NK-92 (cell line): ENCODE results near the gene ETFRF1.

Experiments
- DNase-seq: peaks from one replicate; lab custom pipeline; 2025; ENCODE audit not compliant: unreplicated experiment; lab: John Stamatoyannopoulos, UW

The ETFRF1 gene, protein sequence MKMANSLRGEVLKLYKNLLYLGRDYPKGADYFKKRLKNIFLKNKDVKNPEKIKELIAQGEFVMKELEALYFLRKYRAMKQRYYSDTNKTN

DNA sequence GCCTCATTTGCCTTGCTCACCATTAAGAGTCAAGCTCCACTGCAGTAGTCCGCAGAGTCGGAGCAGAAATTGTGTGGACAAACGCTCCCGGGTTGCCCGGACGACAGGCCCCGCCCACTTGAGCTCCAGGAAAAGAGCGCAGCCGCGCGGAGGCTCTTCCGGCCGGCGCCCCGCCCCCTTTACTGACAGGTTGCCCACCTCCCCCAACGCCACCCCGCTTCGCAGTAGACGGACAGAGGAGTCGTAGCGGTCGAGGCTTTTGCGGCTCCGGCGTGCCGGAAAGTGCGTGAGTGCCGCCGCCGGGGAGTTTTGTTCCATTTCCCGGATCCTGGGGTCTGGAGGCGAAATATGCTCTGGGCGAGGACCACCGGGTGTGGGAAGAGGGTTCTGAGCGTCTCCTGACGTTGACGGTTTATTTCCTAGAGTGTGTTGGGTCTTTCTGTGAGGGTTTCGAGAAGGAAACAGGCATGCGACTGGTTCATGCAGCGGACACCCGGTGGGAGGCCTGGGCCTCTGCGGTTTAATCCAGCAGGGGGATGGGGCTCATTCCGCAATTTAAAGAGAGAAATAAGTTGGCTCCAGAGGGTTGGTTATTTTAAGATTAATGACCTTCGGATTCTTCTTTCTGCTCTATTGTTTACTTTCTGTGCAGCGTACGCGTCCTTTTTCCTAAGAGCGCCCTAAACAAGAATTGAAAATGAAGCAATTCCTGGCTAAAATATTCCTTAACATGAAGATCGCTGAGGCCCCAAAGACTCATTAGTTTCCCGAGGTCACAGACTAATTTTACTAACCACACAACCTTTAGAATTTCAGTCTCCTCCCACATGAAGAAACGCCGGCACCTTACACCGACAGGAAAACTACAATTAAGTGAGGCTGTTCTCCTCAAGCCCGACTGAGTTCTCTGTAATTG, at the start of gene ETFRF1, which contains the start of gene DNAI7:
Gene ETFRF1 (plus strand): TSS at position 182 of the 916 bp plus-strand sequence. CDS start 8,720 bp downstream, outside the sequence.
Gene DNAI7 (minus strand): TSS at position 105 of the 916 bp plus-strand sequence. CDS start 82 bp downstream, at position 23.
- DNase-seq, result peak; percentile 80

DNA sequence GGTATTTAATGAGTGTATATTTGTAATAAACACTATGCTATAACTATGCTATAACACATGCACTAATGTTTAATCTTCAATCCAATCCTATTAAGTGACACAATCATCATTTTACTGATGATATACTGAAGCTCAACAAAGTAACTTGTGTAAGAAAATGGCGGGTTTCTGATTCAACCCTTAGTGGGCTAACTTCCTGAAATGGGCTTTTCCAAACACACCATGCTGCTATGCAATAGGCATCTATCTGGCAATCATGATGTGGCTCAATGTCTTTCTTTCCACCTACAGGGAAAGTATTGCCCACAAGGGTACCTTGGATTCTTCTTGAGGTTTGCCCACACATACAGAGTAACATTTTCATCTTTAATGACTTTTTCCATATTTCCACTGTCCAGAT, 48.4 kb upstream of the ETFRF1 start:
- DNase-seq, result no peak

DNA sequence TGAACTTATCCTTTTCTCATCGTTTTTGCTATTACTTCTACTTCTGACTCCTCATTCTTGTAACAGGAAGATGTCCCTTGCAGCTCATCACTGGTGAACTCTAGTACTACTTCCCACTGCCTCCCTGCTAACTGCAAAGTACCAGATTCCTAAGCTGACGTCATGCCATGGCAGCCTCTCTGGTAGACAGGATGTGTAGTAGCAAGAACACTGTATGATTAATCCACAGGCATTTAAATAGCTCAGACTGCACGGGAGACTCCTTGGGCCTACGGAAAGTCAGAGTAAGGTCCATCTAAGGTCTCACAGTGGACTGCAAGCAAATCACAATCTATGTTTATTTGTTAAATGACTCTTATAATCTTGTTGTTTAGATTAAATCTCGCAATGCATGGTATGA, 43.6 kb upstream of the ETFRF1 start:
- no peak for DNase-seq

DNA sequence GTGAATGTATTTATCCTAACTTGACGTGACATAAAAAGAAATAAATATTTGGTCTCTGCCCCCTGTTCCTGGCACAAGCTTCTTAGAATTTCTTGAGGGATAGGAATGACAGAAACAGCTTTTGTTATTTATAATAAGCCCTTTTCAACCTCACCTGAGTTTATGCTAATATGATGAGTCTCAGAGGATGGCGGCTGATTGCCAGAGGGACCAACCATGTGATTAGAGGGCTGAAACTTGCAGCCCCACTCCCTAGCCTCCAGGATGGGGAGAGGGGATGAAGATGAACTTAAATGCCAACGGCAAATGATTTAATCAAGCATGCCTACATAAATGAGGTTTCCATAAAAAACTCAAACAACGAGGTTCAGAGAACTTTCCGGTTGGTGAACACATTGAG, 43.0 kb upstream of the ETFRF1 start:
- no peak for DNase-seq

DNA sequence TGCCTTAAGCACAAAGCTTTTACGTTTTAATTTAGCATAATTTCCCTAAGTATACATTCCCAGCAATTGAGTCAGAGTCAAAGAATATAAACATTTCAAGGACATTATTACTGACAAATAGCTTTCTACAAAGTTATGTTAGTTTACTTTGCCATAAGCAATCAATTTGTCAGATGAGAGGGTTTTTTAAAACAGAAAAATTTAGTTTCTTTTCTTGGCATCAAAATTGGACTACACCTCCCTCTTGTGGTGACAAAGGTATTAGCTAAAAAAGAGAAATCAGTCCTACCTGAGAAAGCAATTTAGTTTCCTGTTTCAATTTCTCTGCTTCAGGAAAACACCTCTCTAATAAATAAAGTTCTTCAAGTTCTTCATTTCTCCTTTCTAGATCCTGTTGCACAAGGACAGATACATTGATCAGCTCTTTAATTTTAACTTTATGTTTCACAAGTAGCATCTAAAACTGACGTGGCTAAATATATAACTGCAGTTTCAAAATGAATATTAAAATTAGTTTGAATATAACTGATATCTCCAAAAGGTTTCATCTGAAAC, 39.9 kb upstream of the ETFRF1 start:
- no peak for DNase-seq

DNA sequence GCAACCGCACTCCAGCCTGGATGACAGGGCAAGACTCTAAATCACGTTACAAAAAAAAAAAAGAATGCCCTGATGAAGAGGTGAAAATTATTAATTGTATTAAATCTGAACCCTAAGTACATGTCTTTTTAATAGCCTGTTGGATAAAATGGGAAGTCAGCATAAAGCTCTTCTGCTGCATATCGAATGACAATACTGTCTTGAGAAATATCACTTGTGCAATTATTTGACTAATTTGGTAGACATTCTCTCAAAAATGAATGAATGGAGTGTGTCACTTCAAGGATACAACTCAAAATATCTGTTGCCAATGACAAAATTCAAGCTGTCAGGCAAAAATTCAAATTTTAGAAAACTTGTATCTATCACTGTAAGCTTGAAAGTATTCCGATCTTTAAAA, 39.0 kb upstream of the ETFRF1 start:
- DNase-seq, result no peak

DNA sequence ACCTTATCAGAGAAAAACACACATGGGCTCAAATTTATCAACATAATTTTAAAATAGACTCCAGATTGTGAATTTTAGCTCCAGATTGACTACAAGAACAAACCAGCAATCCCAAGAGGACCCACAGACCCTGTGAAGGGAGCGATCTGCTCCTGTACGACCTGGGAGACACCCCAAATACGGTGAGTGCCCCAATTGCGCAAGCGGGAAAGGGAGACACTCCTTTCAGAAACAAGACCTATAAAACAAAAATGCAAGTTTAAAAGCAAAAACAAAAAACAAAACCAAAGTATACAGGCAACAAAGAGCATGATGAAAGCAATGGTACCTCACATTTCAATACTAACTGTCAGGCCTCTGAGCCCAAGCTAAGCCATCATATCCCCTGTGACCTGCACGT, 32.2 kb upstream of the ETFRF1 start:
- no peak for DNase-seq

DNA sequence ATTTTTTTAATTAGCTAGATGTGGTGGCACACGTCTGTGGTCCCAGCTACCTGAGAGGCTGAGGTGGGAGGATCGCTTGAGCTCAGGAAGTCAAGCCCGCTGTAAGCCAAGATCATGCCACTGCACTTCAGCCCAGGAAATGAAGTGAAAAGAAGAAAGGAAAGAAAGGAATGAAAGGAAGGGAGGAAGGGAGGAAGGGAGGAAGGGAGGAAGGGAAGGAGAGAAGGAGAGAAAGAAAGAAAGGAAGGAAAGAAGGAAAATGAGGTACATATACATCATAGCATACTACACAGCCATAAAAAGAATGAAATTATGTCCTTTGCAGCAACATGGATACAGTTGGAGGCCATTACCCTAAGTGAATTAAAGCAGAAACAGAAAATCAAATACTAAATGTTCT, 12.3 kb upstream of the ETFRF1 start:
- no peak for DNase-seq

DNA sequence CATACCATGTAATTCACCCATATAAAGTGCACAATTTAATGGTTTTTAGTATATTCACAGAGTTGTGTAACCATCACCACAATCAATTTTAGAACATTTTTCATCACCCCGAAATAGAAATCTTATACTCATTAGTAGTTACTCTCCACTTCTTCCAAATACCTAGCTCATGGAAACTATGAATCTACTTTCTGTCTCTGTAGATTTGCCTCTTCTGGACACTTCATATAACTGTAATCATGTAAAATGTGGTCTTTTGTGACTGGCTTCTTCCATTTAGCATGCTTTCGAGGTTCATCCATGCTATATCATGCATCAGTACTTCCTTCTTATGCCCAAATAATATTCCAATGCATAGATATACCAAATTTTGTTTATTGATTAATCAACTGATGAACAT, 10.9 kb upstream of the ETFRF1 start:
- DNase-seq, result no peak

DNA sequence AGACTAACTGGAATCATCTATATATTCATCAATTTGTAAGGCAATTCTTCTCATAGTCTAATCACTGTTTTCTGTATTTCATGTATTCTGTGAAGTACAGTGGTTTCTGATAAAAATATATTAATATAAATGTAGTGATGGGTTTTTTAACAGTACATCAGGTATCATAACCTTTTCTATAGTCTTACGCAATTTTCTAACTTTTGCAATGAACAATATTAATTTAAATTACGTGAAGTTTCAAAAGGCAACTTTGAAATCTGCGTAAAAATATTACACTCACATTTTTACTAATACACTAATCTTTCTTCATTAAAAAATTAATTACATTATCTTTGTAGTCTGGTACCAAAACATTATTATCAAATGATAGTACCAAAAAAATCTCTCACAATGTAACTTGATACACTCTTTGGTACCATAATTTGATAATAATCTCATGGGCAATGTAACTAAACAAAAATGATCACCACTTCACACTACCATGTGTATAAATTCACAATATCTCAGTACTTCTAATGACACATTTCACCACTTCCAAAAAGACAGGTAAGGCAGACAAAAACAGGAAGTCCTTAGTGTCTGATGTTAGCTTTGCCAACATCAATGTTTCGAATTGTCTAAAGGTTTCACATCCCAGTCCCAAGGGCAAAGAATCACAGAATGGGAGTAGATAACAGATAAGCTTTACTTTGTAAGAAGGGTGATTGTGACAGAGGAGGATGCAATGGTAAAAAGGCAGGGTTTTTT, 8.8 kb upstream of the ETFRF1 start:
- DNase-seq, result no peak

DNA sequence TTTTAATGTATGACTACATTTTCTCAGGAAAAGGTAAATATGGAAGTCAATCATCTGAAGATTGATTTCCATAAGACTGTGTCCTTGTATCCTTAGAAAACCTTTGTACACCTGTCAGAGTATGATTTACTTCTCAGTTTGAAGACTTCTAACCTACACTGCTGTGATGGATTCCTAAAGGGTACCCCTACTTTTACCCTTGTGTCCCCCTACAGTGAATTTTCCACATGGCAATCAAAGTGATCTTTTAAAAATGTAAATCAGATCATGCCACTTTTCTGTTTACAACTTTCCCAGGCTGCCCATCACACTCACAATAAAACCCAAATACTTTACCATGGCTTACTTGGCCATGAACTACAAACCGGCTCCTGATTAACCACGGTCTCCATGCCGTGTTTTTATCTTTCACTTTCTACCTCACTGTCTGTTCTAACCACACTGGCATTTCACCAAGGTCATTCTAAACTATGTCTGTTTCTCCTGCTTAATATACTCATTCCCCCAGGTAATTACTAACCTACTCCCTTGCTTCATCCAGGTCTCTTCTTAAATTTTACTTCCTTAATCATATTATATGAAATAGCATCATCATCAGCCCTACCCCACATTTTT, 8.1 kb upstream of the ETFRF1 start:
- no peak for DNase-seq

DNA sequence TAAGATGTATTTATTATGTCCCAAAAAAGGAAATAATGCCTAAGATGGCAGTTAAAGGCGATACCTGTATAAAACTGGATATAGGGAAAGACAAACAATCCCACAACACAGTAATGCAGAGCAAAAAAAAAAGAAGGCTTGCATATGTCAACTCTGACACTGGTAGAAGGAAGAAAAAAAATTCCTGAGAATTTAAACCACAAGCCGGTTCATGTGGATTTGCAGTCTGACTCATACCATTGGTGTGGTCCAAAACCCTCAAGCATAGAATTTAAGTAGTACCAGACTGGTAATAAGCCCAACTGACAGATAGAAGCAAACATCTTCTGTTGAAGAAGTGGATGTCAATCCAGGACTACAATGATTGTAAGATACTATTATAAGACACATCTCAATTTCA, 7.3 kb upstream of the ETFRF1 start:
- DNase-seq, result no peak

DNA sequence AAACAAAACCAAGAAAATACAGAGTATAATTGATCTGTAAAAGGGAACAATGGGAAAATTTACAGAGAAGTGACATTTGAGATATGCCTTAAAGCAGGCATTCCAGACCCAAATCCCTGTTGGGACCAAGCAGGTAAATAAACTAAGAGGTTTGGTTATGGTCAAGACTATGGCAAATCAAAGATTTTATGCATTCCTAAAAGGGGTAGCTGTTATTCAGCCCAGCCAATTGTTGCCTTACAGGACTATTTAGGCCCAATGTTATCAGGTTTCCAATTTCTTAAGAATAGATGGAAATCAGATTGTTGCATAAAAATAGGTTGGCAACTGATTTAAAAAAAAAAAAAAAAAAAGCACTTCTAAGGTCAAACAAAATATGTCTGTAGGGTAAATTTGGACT, 5.4 kb upstream of the ETFRF1 start:
- no peak for DNase-seq

DNA sequence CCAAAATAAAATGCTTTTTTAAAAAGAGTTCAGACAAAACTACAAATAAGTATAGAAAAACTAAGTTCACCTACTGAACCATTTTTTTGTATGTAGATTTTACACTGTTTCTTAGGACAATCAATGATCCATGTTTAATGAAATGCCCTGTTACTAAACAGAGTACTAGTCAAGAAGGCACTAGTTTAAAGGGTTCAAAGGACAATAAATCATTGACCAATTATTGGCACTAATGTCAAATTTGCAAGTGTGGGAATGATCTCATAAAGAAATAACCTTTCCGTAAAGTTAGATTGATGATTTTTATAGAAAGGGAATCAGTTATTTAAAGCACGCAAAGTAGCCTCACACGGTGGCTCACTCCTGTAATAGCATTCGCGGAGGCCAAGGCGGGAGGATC, 4.2 kb upstream of the ETFRF1 start:
- DNase-seq, result no peak

DNA sequence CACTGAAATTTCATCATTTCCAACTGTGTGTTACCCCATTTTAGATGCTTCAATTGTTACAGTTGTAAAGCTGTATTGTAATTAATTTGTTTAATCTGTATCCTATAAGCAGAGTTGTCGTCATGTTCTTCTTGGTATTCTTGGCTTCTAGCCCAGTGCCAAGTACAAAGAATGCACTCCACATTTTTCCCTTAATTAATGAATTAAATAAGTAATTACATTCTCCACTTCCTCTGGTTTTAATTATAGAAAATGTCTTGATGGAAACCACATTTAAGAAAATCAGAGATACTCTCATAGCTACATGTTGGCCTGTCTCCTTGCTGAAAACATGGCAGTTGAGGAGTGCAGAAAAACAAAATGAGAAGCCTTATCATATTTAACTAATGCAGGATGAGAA, 823 bp upstream of the ETFRF1 start:
- no peak for DNase-seq

DNA sequence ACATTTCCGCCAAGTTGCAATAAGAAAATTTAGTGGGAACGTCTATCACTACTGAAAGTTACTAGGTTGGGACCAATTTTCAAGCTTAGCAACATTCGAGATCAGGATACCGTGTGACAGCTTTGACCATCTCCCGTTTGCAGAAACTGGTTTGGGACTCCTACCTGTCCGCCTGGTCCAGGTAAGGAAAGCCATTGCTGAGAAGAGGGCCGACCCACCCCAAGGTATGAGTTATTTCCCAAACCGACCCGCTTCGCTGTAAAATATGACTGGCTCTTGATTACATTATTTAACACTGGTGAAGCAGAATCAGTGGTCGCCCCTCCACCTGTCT, 348 bp upstream of the ETFRF1 start:
- no peak for DNase-seq

DNA sequence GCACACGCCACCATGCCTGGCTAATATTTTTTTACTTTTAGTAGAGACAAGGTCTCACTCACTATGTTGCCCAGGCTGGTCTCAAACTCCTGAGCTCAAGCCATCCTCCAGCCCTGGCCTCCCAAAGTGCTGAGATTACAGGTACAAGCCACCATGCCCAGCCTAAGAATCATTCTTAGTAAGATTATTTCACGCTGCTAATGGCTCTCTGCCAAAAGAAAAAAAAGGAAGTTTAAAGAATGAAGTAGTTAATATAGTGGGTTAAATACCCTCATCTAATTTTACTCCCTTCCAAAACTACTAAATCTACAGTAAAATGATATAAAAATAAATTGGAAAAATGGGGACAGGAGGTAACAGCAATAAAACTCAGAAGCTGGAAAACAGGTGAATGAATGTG, 2.6 kb downstream of the ETFRF1 start:
- DNase-seq, result no peak

DNA sequence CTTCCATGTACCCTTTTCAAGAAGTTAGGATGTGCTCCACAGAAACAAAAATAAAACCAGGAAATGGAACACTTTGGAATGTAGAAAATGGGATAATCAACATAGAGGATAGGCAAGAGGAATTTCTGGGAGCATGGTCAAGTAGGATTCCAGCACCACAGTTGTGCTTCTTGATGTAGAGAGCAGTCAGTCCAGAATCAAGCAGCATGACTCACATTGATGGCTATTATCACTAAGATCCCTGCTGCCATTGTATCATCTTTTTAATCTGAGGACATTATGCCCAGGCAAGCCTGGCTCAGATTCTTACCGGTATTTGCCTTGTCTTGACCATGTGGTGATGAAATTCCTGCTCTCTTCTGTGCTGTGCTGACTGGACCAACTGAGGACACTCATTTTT, 5.7 kb downstream of the ETFRF1 start:
- DNase-seq, result no peak

DNA sequence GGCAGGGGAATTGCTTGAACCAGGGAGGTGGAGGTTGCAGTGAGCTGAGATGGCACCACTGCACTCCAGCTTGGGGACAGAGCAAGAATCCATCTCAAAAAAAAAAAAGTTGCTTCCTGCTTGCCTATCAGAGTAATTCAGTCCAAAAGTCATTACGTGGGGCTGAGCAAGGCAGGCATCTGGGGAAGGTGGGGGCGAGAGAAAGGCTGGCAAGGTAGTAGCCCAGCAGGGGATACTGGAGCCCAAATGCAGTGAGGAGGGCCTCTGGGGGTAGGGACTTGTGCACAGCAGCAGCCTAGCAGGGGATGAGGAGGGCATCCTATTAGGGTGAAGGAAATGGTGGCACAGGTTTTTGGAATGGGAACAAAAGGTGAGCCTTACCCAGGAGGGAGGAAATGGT, 7.1 kb downstream of the ETFRF1 start:
- no peak for DNase-seq

DNA sequence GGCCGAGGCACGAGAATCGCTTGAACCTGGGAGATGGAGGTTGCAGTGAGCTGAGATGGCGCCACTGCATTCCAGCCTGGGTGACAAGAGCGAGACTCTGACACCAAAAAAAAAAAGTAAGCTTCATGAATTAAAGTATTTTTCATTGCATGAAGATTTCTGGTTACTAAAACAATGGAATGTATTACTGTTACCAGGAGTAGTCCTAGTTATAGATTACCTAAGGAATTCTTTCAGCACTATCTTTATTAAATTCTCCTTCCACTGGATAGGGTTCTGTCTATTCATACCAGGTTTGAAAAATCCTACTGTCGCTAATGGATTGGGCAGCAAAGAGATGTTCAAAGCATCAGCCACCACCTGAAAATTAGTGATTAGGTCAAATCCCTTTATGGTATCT, 12.4 kb downstream of the ETFRF1 start:
- no peak for DNase-seq

DNA sequence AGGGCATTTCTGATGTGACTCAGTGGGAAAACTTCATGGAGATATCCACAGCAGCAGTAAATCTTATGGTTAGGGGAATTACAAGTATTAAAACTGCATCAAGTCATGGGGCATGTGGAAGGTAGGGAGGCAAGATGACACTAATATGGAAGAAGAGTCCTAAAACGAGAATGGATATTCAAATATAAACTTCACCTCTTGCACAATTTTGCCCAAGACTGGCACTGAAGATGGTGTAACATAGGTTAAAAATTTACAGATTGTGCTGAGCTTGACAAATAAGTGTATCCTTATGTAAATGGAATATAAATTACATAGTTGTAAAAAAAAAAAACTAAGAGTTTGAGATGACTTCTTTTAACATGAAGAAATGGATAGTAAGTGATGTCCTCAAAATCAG, 12.8 kb downstream of the ETFRF1 start:
- DNase-seq, result no peak
